ENCODE measurements around the gene RAB44.

- TF ChIP-seq CTCF (IDR thresholded peaks at IDR 0.05), result no peak
- no peak for TF ChIP-seq EZH2phosphoT487 (IDR thresholded peaks at IDR 0.05)
Measured at GRCh38 chr6:36674942-36675341, 22.7 kb upstream of the RAB44 start.
